K562 (cell line): ENCODE data around the gene DKK3. TPM values are rescaled to one million over a fixed set of nuclear protein-coding genes. Genes with fewer than 3 reads are reported as not detected.

Experiments
- MTF1 ChIP-seq: fragments of 250-450 bp; sonication (Bioruptor Pico); IDR thresholded peaks from 2 replicates; pipeline ENCODE4 v1.9.0; 2021; ENCODE audit warnings: moderate library complexity, mild to moderate bottlenecking, inconsistent platforms, borderline replicate concordance
- POLR3G ChIP-seq: IDR thresholded peaks from 2 replicates; pipeline ENCODE4 v1.6.1; 2011; ENCODE audit not compliant: insufficient read length, insufficient replicate concordance; ENCODE audit errors: extremely low read depth
- SMARCB1 ChIP-seq: IDR thresholded peaks from 2 replicates; pipeline ENCODE4 v1.6.1; 2011; ENCODE audit warnings: improper control_type of control experiment, low read depth; ENCODE audit not compliant: insufficient read length
- SNRNP70 ChIP-seq: fragments of 200-400 bp; formaldehyde crosslinking; optimal IDR thresholded peaks from 2 replicates; pipeline ENCODE3; 2017; ENCODE audit warnings: low read depth, low read length
- SRF ChIP-seq, 2 experiments: fragments of 250-450, 450-650 bp in 1 of 2; sonication (Bioruptor Pico) in 1 of 2; sonication (generic) in 1 of 2; formaldehyde crosslinking; IDR thresholded peaks; 2 replicates each; pipeline versions ENCODE4 v1.5.0 to v1.5.1; 2020 to 2022; ENCODE audit warnings: mild to moderate bottlenecking in 1 of 2, missing genetic modification reagents in 1 of 2
- TCF7L2 ChIP-seq: fragments of 150-350 bp; IDR thresholded peaks from 2 replicates; pipeline ENCODE4 v1.6.1; 2016; ENCODE audit warnings: low read depth, mild to moderate bottlenecking, low read length, moderate library complexity
- ZFP30 ChIP-seq: fragments of 250-450 bp; sonication (Bioruptor Pico); IDR thresholded peaks from 2 replicates; pipeline ENCODE4 v1.8.0; 2022; ENCODE audit warnings: moderate library complexity, mild to moderate bottlenecking, inconsistent platforms, borderline replicate concordance
- ZNF212 ChIP-seq: fragments of 450-650 bp; formaldehyde crosslinking; IDR thresholded peaks from 2 replicates; pipeline ENCODE4 v1.4.0; 2020; ENCODE audit warnings: mild to moderate bottlenecking
- polyA plus RNA-seq, 8 experiments: library from polyadenylated mRNA; depleted of rRNA in 4 of 8; stranded (reverse) in 5 of 8; unstranded in 3 of 8; fragments of >200 nt; fragmentation: Nextera tagmentation in 2 of 8; fragmentation: Illumina TruSeq in 1 of 8; extraction: Ambion mirVana in 2 of 8; extraction: Trizol in 1 of 8; gene quantifications; 2 replicates each; pipeline versions ENCODE4 v1.2.1 to v1.2.3, GENCODE V29; 2011 to 2014; ENCODE audit warnings: inconsistent platforms in 1 of 8, missing spikeins in 1 of 8
- total RNA-seq, 7 experiments: library from RNA; depleted of rRNA in 6 of 7; stranded (reverse); fragments of >200 nt in 6 of 7; fragmentation: Illumina TruSeq in 2 of 7; extraction: Trizol in 2 of 7; gene quantifications; 2 replicates each; pipeline versions ENCODE4 v1.2.1 to v1.2.3, GENCODE V29; 2011 to 2021; ENCODE audit warnings: low replicate concordance in 1 of 7
- TF ChIP-seq, protein P1 (sequence below): fragments of 250-450 bp; sonication (Bioruptor Pico); IDR thresholded peaks from 2 replicates; pipeline ENCODE4 v1.4.0; 2020
- TF ChIP-seq, protein P2 (sequence below): fragments of 250-450 bp; sonication (Bioruptor Pico); IDR thresholded peaks from 2 replicates; pipeline ENCODE4 v1.8.0; 2021; ENCODE audit warnings: moderate library complexity, mild to moderate bottlenecking, inconsistent platforms
- TF ChIP-seq, protein P3 (sequence below): fragments of 250-450 bp; sonication (Bioruptor Pico); IDR thresholded peaks from 2 replicates; pipeline ENCODE4 v1.5.0; 2020; ENCODE audit warnings: mild to moderate bottlenecking

The DKK3 gene
- total and polyA plus RNA-seq, 9 of the 15 experiments (the other 6 are each of a cell fraction or from before 2014, with no cell fraction given): 0.14 to 0.85 (median 0.38) TPM; not detected in 6

DNA sequence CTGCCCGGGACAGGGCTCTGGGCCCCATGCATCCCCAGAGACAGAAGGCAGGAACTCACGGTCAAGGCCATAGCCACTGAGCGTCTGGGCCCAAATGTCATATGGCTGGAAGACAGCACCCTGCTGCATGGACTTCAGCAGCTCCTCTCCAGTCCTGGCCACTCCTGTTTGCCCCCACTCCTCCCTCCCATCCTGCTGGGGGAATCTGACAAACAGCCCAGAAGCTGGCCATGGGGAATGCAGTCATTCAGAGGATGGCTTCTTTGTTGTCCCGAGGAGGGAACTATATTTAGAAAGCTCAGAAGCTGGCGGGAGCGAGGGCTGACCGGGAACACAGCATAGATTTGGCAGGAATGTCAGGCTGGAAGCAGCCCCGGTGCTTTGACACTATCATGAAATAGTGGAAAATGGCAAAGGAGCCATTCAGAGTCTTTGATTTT is 35.0 kb downstream of the DKK3 start (continued):
- TF ChIP-seq, protein P1, sequence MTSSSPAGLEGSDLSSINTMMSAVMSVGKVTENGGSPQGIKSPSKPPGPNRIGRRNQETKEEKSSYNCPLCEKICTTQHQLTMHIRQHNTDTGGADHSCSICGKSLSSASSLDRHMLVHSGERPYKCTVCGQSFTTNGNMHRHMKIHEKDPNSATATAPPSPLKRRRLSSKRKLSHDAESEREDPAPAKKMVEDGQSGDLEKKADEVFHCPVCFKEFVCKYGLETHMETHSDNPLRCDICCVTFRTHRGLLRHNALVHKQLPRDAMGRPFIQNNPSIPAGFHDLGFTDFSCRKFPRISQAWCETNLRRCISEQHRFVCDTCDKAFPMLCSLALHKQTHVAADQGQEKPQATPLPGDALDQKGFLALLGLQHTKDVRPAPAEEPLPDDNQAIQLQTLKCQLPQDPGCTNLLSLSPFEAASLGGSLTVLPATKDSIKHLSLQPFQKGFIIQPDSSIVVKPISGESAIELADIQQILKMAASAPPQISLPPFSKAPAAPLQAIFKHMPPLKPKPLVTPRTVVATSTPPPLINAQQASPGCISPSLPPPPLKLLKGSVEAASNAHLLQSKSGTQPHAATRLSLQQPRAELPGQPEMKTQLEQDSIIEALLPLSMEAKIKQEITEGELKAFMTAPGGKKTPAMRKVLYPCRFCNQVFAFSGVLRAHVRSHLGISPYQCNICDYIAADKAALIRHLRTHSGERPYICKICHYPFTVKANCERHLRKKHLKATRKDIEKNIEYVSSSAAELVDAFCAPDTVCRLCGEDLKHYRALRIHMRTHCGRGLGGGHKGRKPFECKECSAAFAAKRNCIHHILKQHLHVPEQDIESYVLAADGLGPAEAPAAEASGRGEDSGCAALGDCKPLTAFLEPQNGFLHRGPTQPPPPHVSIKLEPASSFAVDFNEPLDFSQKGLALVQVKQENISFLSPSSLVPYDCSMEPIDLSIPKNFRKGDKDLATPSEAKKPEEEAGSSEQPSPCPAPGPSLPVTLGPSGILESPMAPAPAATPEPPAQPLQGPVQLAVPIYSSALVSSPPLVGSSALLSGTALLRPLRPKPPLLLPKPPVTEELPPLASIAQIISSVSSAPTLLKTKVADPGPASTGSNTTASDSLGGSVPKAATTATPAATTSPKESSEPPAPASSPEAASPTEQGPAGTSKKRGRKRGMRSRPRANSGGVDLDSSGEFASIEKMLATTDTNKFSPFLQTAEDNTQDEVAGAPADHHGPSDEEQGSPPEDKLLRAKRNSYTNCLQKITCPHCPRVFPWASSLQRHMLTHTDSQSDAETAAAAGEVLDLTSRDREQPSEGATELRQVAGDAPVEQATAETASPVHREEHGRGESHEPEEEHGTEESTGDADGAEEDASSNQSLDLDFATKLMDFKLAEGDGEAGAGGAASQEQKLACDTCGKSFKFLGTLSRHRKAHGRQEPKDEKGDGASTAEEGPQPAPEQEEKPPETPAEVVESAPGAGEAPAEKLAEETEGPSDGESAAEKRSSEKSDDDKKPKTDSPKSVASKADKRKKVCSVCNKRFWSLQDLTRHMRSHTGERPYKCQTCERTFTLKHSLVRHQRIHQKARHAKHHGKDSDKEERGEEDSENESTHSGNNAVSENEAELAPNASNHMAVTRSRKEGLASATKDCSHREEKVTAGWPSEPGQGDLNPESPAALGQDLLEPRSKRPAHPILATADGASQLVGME (CRISPR knock-in tag): no peak
- TF ChIP-seq POLR3G (no peak), SNRNP70 (no peak), TCF7L2 (no peak), MTF1 (no peak), SMARCB1 (no peak), SRF (CRISPR knock-in tag; IDR thresholded peaks at IDR 0.05) (no peak), ZFP30 (no peak), ZNF212 (no peak)
- TF ChIP-seq, protein P2, sequence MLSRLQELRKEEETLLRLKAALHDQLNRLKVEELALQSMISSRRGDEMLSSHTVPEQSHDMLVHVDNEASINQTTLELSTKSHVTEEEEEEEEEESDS (CRISPR knock-in tag): no peak
- TF ChIP-seq, protein P3, sequence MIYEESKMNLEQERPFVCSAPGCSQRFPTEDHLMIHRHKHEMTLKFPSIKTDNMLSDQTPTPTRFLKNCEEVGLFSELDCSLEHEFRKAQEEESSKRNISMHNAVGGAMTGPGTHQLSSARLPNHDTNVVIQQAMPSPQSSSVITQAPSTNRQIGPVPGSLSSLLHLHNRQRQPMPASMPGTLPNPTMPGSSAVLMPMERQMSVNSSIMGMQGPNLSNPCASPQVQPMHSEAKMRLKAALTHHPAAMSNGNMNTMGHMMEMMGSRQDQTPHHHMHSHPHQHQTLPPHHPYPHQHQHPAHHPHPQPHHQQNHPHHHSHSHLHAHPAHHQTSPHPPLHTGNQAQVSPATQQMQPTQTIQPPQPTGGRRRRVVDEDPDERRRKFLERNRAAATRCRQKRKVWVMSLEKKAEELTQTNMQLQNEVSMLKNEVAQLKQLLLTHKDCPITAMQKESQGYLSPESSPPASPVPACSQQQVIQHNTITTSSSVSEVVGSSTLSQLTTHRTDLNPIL (CRISPR knock-in tag): no peak
